ENCODE measurements around the gene ATP2B2.
A peak's percentile ranks its signal among the peaks of the same experiment; 100 is the strongest.

ATP2B2 gene

DNA sequence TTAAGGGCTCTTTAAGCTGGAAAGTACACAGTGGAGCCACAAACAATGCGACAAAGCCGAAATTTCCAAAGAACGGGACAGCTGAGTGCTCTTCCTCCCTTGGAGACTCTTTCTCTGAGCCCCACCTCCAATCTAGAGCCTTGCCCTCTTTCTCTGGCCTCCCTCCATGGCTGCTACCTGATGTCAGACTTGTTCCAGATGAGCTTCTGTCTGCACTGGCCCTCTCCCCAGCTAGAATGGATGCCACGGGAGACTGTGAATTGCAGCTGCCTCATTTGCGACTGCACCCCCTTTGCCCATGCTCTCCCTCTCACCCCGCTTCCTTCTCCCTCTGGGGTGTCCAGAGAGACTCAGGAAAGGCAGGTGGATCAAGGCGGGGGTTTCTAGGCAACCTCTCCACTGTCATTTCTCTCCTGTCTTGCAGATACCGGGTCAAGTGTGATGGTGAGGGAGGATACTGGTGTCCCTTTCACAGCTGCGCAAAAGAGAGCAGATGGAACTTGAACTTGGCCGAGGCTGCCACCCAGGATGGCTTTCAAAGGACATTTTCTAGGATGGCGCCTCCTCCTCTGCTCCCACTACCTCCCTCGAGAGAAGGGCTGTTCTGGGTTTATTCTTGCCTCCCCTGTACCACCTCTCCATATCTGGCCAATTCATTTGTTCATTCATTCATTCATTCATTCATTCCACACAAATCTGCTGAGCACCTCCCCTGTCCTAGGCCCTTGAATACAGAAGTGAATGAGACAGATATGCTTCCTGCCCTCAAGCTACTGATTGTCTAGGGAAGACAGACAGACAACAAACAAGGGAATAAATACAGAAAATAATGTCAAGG is 12.8 kb downstream of the ATP2B2 start:
- no peak for DNase-seq

DNA sequence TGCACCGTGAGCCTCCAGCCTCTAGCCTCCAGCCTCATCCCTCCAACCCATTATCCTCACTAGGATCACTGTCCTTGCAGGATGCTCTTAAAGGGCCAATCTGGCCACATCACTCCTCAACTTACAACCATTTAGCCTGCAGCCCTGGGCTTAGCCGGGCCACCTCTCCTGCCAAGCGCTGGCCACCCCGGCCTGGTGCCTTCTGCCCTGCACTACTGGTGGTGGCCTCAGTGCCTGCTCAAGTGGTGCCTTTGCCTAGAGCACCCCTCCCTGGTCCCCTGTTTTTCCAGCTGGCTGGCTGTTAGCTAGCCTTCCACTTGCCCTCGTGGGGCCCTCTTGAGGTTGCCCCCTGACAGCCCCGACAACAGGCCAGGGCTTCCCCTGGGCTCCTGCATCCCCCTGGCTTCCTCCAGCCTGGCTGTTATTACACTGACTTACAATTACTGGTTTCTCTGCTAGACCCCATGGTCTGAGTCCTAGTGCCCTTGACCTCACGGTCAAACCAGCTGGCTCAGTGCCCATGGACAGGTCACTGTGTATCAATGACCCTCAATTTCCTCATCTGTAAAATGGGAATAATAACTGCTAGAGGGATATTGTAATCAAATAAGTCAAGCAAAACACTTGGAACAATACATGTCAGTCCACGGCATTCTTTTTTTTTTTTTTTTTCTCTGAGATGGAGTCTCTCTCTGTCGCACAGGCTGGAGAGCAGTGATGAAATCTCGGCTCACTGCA is 15.5 kb downstream of the ATP2B2 start:
- DNase-seq = no peak

DNA sequence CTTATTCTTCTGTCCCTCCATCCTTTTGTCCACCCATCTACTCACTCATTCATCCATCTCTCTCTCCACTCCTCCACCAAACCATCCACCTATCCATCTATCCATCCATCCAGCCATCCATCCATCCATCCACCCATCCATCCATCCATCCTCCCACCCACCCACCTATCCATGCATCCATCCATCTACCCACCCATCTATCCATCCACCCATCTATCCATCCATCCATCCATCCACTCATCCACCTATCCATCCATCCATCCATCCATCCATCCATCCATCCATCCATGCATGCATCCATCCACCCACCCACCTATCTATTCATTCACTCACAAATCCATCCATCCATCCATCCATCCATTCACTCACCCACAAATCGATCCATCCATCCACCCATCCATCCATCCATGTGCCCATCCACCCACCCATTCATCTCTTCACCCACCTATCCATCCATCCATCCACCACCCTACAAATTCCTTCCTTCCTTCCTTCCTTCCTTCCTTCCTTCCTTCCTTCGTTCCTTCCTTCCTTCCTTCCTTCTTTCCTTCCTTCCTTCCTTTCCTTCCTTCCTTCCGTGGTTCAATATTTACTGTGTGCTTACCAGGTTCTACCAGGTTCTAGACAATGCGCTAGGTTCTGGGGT is 17.3 kb downstream of the ATP2B2 start:
- no peak for DNase-seq

DNA sequence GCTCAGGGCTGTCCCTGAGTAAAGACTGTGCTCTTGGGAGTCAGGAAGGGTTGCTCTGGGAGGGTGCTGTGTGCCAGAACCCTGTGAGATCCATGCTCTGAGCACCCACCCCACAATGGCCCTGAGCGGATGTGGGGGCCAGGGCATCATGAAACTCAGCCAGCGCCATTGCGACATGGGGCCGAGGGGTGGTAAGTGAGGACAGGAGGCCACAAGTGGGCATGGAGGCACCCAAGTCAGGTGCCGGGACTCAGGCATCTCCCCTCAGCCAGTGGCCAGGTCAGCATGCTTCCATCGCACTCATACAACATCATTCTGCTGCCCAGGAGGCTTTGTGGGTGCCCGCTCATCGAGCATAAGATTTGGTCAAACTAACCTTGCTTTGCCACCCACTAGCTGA is 19.6 kb downstream of the ATP2B2 start:
- no peak for DNase-seq

DNA sequence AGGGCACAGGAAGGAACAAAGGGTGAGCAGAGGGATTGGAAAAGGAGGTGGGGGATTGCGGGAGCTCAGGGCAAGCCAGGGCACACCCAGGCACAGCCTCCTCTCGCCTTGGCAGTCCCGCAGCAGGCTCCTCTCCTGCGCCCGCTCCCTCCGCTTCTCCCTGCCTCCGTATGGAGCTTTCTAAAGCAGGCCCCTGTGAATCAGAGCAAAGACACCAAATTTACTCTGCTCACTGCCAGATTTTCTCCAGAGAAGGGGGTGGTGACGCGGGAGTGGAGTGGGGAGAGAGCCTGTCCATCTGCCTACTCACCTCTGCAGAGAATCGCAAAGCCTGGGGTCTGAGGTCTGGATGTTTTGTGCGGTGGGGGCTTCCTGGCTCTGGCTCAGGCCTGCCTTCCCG is 20.0 kb downstream of the ATP2B2 start:
- DNase-seq = no peak

- no peak for DNase-seq
Observed at GRCh38 chr3:10484709-10485108, 20.7 kb downstream of the ATP2B2 start.

GRCh38 chr3:10483686-10484345 is 21.6 kb downstream of the ATP2B2 start:
- no peak for DNase-seq

DNA sequence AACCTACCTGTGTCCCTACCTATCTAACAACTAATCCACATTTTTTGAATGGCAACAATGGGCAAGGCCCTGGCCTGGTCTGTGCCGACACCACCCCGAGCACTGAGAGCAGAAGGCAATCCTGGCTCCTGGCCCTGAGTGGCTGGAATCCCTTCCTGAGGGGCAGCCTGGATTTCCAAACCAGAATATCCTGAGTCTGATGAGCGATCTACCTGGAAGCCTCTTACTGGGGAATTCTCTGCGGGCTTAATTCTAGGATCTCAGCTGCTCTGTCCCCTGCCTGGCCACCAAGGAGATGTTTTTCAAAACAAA is 22.1 kb downstream of the ATP2B2 start:
- DNase-seq = no peak

GRCh38 chr3:10482631-10483363 is 22.6 kb downstream of the ATP2B2 start:
- DNase-seq = no peak

DNA sequence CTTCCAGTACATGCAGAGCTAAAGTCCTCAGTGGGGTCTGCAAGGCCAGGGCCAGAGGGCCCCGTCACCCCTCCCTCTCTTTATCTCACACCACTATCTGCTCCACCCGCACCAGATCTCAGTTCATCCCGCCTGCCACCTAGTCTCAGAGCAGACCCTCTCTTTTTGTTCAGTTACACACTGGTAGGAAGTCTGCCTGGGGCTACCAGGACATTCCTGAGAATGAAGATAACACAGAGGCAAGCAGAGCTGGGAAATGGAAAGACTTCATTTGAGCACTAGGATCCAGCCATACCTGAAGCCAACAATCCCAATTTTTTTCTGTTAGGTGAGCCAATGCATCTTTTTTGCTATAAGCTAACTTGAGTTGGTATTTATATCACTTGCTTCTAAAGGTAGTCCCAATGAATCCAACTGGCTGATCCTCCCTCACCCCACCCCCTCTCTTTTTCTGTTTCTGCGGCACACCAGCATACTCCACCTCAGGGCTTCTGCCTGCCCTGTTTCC is 24.5 kb downstream of the ATP2B2 start:
- DNase-seq = no peak

DNA sequence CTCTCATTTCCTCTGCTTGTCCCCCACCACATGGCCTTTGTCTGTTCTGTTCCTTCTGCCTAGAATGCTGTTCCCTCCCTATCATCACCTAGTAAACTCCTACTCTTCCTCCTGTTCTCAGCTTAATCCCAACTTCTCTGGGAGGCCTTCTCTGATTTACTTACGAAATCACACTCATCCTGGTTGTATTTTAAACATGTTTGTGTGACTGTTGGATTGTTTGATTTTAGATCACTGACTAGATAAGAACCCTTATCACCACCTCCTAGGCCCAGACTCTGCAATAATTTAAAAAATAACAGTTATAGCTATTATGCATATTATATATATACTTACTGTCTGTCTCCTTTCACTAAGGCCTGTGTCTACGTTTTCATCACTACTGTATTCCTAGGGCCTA is 26.1 kb downstream of the ATP2B2 start:
- no peak for DNase-seq

- no peak for DNase-seq
Observed at GRCh38 chr3:10475983-10476382, 29.4 kb downstream of the ATP2B2 start.

DNA sequence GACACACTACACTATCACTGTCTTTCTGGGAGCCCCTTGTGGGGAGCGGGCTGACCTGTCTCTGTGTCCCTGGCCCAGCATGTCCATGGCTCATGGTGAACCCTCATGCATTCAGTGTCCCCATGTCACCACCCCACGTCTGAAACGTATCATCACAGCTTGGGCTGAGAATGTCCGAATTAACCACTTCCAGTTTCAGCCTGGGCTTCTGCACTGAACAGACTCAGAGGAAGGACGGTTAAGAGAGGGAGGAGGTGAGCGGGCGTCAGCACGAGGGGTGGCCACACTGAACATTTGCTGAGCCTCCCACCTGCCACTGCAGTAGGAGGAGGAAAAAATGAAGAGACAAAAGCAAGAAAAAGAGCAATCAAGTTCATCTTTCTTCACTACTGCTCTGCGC is 30.5 kb downstream of the ATP2B2 start:
- no peak for DNase-seq

DNA sequence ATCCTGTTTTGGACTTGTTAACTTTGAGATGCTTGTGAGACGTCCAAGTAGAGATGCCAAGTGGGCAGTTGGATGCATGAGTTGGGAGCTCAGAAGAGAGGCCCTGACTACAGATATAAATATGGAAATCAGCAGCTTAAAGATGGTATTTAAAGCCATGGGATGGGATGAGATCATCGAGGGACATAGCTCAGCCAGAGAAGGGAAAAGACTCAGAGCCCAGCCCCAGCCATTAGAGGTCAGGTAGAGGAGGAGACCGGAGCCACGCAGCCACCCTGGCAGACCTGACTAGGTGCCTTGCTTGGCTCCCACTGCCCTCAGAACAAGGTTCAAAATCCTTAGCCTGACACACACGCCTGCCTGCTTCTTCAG is 31.1 kb downstream of the ATP2B2 start:
- DNase-seq = no peak

GRCh38 chr3:10473581-10474274 is 31.7 kb downstream of the ATP2B2 start:
- DNase-seq = no peak

- DNase-seq = no peak
Observed at GRCh38 chr3:10472877-10473440, 32.4 kb downstream of the ATP2B2 start.

GRCh38 chr3:10471054-10471688 is 34.2 kb downstream of the ATP2B2 start:
- peak; percentile 65 for DNase-seq

DNA sequence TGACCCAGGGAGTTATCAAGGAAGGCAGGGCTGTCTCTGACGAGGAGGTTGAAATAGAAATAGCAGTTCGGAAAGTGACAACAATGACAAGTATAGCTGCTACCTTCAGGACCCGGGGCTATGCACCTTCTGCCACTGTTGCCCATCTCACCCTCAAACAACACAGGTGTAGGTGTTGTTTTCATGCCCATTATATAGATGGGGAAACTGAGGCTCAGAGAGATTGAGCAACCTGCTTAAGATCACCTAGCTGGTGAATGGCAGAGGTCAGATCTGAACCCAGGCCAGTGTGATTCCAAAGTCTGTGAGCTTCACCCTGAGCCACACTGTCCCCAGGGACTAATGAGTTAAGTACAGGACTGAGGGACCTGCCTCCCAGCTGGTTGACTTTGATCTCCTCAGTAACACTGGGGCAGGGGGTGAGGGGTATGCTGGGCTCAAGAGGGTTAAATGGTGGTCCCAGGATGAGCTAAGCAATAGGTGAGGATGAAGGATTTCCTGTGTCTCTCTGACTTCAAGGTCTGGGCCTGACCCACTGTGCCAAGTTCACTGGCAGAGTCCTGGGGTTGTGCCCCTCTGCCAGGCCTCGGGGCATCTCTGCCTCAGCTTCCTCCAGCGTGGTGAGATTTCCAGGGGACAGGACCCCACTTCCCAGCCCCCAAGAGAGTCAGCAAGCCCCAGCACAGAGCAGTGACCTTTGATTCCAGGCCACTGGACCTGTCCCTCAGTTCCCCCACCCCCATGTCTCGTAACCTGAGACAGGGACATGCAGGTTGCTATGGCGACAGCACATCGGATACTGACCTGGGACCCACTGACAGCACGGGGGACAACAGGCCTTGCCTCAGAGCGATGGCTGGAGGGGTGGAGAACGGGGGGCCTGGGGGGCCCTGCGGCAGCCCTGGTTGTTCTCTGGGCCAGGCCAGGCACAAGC is 35.0 kb downstream of the ATP2B2 start:
- DNase-seq = peak; percentile 24

DNA sequence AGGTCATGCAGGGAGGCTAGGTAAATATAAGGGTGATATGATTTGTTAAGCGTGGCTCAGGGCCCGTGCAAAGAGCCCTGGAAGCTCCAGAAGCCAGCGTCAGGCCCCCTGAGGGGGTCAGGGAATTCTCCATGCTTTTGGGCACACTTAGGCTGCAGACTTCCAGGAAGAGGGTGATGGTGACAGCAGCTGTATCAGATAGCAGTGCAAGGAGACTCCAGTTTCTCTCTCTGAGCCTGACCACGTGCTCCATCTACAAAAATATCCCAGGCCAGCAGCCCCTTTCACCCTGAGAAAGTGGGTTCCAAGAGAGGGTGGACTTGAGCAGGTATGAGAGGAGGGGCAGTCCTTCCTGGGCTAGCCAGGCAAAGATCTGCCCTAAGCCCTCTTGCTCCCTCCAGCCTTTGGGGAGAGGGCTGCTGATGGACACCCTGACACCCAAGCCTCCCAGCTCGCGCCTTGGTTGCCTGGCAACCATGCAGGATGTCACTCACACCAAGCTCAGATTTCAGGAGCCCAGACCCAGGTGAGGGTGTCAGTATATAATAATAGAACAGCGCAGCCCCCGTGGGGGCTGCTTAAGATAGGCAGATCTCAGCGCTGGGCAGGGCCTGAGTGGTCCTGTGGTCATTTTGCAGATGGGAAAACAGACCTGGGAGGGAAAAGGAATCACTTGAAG is 35.8 kb downstream of the ATP2B2 start:
- DNase-seq = peak; percentile 12
